Fibroblast of skin of abdomen (primary cell): ENCODE results near the gene ATRN.
"Not testable (repeated sequence)": the region's sequence is repeated elsewhere in the genome, so short reads cannot be mapped to it uniquely, and the experiment has no call there.

ENCODE experiments used
- DNase-seq: peaks from one replicate; pipeline ENCODE4 v3.0.0-alpha.2; 2013

The ATRN gene

DNA sequence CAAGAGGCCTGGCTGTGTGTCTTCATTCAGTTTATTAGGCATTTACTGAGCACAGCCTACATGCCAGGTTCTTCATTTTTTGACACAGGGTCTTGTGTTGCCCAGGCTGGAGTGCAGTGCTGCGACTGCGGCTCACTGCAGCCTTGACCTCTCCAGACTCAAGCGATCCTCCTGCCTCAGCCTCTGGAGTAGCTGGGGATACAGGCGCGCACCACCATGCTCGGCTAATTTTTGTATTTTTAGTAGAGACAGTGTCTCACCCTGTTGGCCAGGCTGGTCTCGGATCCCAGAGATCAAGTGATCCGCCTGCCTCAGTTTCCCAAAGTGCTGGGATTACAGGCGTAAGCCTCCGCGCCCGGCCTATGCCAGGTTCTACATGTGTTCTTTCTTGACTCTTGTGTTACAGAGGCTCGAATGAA, 601 bp upstream of the ATRN start:
- no peak for DNase-seq

DNA sequence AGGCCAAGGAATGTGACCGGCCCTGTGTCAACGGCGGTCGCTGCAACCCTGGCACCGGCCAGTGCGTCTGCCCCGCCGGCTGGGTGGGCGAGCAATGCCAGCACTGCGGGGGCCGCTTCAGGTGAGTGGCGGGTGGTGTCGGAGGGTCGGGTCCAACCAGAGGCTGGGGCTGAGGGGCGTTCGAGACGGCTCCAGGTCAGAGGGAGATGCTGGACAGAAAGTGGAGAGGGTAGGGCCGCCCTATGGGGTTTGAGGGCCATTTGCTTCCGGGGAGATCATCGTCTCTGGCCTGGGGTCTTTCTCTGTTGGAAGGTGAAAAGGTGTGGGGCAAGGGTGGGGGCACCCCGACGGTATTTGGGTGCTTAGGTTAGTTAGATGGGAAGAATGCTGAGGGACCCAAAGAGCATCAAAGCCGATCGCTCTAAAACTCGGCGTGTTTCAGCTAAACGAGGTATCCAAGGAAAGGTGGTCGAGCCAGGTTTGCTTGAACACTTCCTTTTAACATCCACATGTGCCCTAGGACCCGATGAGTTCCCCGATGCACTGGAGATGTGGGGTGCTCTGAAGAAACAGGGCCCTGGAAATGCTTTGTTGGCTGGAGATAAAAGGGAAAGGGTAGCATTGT, 691 bp downstream of the ATRN start:
- no peak for DNase-seq

GRCh38 chr20:3472105-3472504, 1.3 kb downstream of the ATRN start:
- no peak for DNase-seq

- DNase-seq: no peak
Observed at GRCh38 chr20:3473324-3473723, 2.5 kb downstream of the ATRN start.

GRCh38 chr20:3473944-3474343, 3.1 kb downstream of the ATRN start:
- no peak for DNase-seq

DNA sequence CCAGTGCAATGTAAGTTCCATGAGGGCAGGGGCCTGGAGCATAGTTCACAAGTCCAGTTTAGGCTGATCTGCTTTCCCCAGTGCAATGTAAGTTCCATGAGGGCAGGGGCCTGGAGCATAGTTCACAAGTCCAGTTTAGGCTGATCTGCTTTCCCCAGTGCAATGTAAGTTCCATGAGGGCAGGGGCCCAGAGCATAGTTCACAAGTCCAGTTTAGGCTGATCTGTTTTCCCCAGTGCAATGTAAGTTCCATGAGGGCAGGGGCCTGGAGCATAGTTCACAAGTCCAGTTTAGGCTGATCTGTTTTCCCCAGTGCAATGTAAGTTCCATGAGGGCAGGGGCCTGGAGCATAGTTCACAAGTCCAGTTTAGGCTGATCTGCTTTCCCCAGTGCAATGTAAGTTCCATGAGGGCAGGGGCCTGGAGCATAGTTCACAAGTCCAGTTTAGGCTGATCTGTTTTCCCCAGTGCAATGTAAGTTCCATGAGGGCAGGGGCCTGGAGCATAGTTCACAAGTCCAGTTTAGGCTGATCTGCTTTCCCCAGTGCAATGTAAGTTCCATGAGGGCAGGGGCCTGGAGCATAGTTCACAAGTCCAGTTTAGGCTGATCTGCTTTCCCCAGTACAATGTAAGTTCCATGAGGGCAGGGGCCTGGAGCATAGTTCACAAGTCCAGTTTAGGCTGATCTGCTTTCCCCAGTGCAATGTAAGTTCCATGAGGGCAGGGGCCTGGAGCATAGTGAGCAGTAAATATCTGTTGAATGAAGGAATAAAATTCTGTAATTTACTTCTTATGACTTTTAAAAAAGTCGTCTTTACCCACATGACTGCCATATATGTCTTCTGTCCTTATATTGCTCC, 6.4 kb downstream of the ATRN start:
- DNase-seq: not testable (repeated sequence)

DNA sequence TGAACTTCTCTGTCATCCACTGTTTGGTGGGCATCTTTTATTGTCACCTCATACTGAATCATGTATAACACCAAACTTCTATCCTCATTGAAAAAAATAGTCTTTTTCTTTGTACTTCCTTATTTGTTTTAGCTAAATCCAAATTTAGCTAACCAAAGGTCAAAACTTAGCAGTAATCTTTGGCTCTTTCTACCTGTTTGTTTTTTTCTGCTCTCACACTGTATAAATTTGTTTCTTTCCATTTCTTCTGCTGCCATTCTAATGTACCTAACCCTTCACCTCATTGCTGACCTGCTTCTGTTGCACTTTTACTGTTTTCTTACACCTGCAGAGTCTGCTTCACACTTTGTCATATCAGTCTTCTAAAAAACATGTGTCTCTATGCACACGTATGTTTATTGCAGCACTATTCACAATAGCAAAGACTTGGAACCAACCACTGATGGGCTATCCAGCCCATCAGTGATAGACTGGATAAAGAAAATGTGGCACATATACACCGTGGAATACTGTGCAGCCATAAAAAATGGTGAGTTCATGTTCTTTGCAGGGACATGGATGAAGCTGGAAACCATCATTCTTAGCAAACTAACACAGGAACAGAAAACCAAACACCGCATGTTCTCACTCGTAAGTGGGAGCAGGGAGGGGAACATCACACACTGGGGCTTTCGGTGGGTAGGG, 7.2 kb downstream of the ATRN start:
- no peak for DNase-seq

- no peak for DNase-seq
Observed at GRCh38 chr20:3479025-3479424, 8.2 kb downstream of the ATRN start.

DNA sequence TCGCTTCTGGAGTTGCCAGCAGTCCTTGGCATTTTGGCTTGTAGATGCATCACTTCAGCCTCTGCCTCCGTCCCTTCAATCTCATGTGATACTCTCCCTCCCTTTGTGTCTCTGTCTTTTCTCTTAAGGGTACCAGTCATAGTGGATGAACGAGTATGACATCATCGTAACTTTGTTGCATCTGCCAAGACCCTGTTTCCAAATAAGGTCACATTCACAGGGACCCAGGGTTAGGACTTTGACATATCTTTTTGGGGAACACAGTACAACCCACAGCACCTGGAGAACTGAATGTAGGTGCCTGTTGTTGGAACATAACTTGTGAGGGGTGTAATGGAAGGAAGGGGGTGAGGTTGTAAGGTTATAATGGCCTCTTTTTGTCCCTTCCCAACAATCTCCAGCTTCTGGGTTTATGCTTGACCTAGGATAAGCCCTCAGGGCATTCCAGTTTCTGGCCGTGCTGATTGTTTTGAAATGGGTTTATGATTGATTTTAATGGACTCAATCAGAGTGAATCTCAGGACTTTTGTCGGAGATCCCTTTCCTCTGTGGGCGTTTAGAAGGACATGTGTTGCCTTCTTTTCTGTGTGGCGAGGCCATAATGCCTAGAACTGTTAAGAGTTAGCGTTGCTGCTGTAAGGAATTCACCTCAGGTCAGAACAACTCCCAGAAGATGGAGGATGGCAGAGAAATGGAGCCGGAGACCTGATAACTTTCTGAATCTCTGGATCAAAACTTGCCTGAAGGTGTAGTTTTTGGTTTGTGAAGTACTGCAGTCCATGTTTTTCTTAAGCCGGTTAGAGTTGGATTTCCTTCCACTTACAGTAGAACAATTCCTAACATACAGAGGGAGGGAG, 9.2 kb downstream of the ATRN start:
- no peak for DNase-seq

DNA sequence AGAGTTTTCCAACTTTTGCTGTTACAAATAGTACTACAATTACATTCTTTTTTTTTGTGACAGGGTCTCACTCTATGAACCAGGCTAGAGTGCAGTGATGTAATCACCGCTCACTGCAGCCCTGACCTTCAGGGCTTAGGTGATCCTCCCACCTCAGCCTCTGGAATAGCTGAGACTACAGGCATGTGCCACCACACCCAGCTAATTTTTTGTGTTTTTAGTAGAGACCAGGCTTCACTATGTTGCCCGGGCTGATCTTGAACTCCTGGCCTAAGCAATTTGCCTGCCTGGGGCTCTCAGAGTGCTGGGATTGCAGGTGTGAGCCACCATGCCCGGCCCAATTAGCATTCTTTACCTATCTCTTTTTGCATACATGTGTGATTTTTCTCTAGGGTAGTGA, 12.5 kb downstream of the ATRN start:
- DNase-seq: no peak

DNA sequence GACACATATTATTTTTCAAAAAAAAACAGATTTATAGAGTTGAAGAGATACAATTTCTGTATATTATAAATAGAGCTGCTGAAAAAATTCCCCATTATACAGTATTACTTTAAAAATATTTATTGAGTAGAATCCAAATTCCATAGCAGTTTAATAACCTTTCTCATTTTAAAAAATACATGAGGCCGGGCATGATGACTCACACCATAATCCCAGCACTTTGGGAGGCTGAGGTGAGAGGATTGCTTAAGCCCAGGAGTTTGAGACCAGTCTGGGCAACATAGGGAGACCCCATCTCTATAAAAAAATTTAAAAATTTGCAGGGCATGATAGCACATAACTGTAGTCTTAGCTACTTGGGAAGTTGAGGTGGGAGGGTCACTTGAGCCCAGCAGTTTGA, 13.0 kb downstream of the ATRN start:
- peak; percentile 28 for DNase-seq

- DNase-seq: no peak
Observed at GRCh38 chr20:3485913-3486312, 15.1 kb downstream of the ATRN start.

GRCh38 chr20:3486850-3487249, 16.0 kb downstream of the ATRN start:
- no peak for DNase-seq

DNA sequence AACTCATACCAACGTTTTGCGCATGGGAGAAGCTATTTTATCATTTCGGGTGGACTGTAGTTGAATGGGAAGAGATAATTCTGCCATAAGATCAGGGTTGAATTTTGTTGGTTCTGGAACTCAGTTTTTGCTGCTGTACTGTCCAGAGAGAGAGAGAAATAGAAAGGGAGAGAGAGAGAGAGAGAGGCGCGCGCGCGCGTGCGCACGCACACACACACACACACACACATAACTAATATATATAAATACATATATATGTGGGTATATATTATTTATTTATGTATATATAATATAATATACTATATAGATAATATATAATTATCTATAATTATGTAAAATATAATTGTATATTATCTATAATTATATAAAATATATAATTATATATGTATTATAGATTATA, 21.9 kb downstream of the ATRN start:
- DNase-seq: no peak

- DNase-seq: no peak
Observed at GRCh38 chr20:3494218-3494617, 23.4 kb downstream of the ATRN start.

GRCh38 chr20:3502878-3503277, 32.1 kb downstream of the ATRN start:
- no peak for DNase-seq

GRCh38 chr20:3505148-3505547, 34.3 kb downstream of the ATRN start:
- DNase-seq: no peak

- DNase-seq: no peak
Observed at GRCh38 chr20:3509064-3509463, 38.2 kb downstream of the ATRN start.

DNA sequence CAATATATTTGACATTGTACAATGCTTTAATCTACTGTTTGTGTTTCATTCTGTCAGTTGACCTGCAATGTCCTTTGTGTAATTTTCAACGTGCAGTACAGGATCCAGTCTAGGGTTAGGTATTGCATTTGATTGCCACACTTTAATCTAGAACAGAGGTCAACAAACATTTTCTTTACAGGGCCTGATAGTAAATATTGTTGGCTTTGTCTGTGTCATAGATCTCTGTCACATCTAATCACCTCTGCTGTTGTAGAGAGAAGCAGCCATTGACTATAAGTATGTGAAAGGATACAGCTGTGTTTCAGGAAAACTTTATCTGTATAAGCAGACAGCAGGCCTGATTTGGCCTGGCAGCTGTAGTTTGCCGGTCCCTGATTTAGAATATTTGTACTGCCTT, 39.3 kb downstream of the ATRN start:
- DNase-seq: no peak

DNA sequence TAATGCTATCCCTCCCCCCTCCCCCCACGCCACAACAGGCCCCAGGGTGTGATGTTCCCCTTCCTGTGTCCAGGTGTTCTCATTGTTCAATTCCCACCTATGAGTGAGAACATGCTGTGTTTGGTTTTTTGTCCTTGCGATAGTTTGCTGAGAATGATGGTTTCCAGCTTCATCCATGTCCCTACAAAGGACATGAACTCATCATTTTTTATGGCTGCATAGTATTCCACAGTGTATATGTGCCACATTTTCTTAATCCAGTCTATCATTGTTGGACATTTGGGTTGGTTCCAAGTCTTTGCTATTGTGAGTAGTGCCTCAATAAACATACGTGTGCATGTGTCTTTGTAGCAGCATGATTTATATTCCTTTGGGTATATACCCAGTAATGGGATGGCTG, 41.4 kb downstream of the ATRN start:
- not testable (repeated sequence) for DNase-seq

- no peak for DNase-seq
Observed at GRCh38 chr20:3514012-3514642, 43.3 kb downstream of the ATRN start.
